ENCODE results near the gene ADGRA1.

ADGRA1 gene

DNA sequence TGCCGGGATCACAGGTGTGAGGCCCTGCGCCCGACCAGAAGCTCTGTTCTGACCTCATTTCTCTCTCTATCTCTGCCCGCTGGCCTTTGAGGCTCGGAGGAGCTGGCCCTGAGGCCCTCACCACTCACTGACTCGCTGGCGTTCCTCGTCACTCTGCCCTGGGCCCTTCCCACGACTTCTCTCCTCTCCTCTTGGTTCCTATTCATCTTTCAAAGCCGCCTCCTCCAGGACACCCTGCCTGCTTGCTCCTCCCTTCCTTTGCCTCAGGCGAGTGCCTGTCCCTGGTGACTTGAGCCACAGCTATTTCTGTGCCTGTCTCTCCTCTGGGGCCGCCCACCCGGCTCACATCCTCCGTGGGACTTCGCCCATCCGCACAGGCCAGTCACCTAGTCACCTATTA lies 17.3 kb upstream of the ADGRA1 start:
- no peaks in the 10 kb centered on the region for H3K79me2 ChIP-seq (ENCODE audit: insufficient read depth, low read length)
- TF ChIP-seq, protein P1, sequence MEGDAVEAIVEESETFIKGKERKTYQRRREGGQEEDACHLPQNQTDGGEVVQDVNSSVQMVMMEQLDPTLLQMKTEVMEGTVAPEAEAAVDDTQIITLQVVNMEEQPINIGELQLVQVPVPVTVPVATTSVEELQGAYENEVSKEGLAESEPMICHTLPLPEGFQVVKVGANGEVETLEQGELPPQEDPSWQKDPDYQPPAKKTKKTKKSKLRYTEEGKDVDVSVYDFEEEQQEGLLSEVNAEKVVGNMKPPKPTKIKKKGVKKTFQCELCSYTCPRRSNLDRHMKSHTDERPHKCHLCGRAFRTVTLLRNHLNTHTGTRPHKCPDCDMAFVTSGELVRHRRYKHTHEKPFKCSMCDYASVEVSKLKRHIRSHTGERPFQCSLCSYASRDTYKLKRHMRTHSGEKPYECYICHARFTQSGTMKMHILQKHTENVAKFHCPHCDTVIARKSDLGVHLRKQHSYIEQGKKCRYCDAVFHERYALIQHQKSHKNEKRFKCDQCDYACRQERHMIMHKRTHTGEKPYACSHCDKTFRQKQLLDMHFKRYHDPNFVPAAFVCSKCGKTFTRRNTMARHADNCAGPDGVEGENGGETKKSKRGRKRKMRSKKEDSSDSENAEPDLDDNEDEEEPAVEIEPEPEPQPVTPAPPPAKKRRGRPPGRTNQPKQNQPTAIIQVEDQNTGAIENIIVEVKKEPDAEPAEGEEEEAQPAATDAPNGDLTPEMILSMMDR (IDR thresholded peaks at IDR 0.05; ENCODE audit: insufficient read depth, low read length, poor library complexity, severe bottlenecking) = no peak
- TF ChIP-seq EZH2phosphoT487 (conservative IDR thresholded peaks at IDR 0.05; ENCODE audit: low read length) = no peak
- H4K20me1 ChIP-seq (ENCODE audit: low read depth, low read length) = no peaks in the 10 kb centered on the region
- no peak overlapping the region for H3K4me2 ChIP-seq (ENCODE audit: low read depth, low read length, poor library complexity, severe bottlenecking)
- no peak overlapping the region for H3K9ac ChIP-seq (ENCODE audit: low read length)
- H3K27ac ChIP-seq (ENCODE audit: low read depth, low read length) = no peak overlapping the region
- no peak overlapping the region for H2AFZ ChIP-seq (ENCODE audit: low read depth, low read length, severe bottlenecking)
- no peaks in the 10 kb centered on the region for H3F3A ChIP-seq (ENCODE audit: insufficient read depth)
- H3K27me3 ChIP-seq (ENCODE audit: low read length) = no peaks in the 10 kb centered on the region
- no peaks in the 10 kb centered on the region for H3K9me2 ChIP-seq (replicated peaks; ENCODE audit: insufficient read depth, low read length)
- H3K36me3 ChIP-seq (ENCODE audit: low read length) = no peaks in the 10 kb centered on the region
- no peaks in the 10 kb centered on the region for H3K9me3 ChIP-seq (ENCODE audit: insufficient read depth, low read length)
- no peak overlapping the region for H3K4me3 ChIP-seq (ENCODE audit: insufficient read depth, low read length, poor library complexity, severe bottlenecking)

DNA sequence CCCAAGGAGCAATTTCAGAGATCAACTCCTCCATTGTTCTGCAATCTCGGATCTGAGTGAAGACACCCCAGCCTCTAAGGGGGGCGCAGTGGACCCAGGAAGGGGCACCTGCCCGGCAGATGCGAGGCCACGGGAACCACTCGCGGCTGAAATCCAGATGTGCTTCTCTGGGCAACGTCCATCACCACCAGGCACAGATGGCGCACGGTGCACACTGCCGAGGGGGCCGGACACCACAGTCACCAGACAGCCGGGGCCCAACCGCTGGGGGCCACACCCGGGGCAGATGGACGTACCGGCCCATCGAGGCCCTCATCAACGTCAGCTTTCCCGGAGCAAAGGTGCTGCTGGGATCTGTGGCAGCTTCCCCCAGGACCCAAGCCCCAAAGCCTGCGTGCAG lies 16.9 kb upstream of the ADGRA1 start:
- no peak overlapping the region for H3K27ac ChIP-seq (ENCODE audit: low read depth, low read length)
- no peak overlapping the region for H3K9ac ChIP-seq (ENCODE audit: low read length)
- H3K4me3 ChIP-seq (ENCODE audit: insufficient read depth, low read length, poor library complexity, severe bottlenecking) = no peak overlapping the region
- H4K20me1 ChIP-seq (ENCODE audit: low read depth, low read length) = no peaks in the 10 kb centered on the region
- no peaks in the 10 kb centered on the region for H3K9me2 ChIP-seq (replicated peaks; ENCODE audit: insufficient read depth, low read length)
- TF ChIP-seq EZH2phosphoT487 (conservative IDR thresholded peaks at IDR 0.05; ENCODE audit: low read length) = no peak
- TF ChIP-seq, protein P1 (IDR thresholded peaks at IDR 0.05; ENCODE audit: insufficient read depth, low read length, poor library complexity, severe bottlenecking) = no peak
- no peak overlapping the region for H3K4me2 ChIP-seq (ENCODE audit: low read depth, low read length, poor library complexity, severe bottlenecking)
- H3K79me2 ChIP-seq (ENCODE audit: insufficient read depth, low read length) = no peaks in the 10 kb centered on the region
- H3K9me3 ChIP-seq (ENCODE audit: insufficient read depth, low read length) = no peaks in the 10 kb centered on the region
- no peaks in the 10 kb centered on the region for H3K27me3 ChIP-seq (ENCODE audit: low read length)
- no peaks in the 10 kb centered on the region for H3K36me3 ChIP-seq (ENCODE audit: low read length)
- H3F3A ChIP-seq (ENCODE audit: insufficient read depth) = no peaks in the 10 kb centered on the region
- no peak overlapping the region for H2AFZ ChIP-seq (ENCODE audit: low read depth, low read length, severe bottlenecking)

DNA sequence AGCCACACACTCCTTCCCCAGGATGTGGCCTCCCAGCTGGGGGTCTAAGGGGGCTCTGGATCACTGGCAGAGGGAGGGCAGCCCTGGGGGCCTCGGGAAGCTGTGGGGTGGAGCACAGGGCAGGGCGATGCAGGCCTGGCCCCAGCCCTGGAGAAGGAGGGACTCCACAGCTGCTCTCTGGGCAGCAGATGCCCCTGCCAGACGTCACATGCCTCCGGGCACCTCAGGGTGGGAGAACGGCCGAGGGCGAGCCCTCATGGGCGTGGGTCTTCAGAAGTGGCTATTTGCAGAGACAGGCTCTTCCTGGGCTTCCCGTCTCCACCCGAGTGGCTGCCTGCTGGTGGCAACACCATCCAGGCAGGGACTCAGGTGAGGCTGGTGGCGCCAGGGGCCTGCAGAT lies 16.0 kb upstream of the ADGRA1 start:
- Histone ChIP-seq H3K4me2 (ENCODE audit: low read depth, low read length, poor library complexity, severe bottlenecking) (no peak overlapping the region), H3K27me3 (ENCODE audit: low read length) (no peaks in the 10 kb centered on the region), H3K9me3 (ENCODE audit: insufficient read depth, low read length) (no peaks in the 10 kb centered on the region), H2AFZ (ENCODE audit: low read depth, low read length, severe bottlenecking) (no peak overlapping the region), H3F3A (ENCODE audit: insufficient read depth) (no peaks in the 10 kb centered on the region), H3K9me2 (replicated peaks; ENCODE audit: insufficient read depth, low read length) (no peaks in the 10 kb centered on the region), H4K20me1 (ENCODE audit: low read depth, low read length) (no peaks in the 10 kb centered on the region), H3K79me2 (ENCODE audit: insufficient read depth, low read length) (no peaks in the 10 kb centered on the region), H3K27ac (ENCODE audit: low read depth, low read length) (no peak overlapping the region), H3K4me3 (ENCODE audit: insufficient read depth, low read length, poor library complexity, severe bottlenecking) (no peak overlapping the region), H3K9ac (ENCODE audit: low read length) (no peak overlapping the region), H3K36me3 (ENCODE audit: low read length) (no peaks in the 10 kb centered on the region)
- no peak for TF ChIP-seq EZH2phosphoT487 (conservative IDR thresholded peaks at IDR 0.05; ENCODE audit: low read length)
- TF ChIP-seq, protein P1 (IDR thresholded peaks at IDR 0.05; ENCODE audit: insufficient read depth, low read length, poor library complexity, severe bottlenecking) = no peak
